Lung (tissue), 12 donors: Measurements from ENCODE around the gene PDZD8. TPM values are rescaled to one million over a fixed set of nuclear protein-coding genes. Genes with fewer than 3 reads are reported as not detected.
"Not testable (repeated sequence)": the region's sequence is repeated elsewhere in the genome, so short reads cannot be mapped to it uniquely, and the experiment has no call there.

Source experiments
- ATAC-seq: fragments of 200-7000 bp; cut with Tn5 transposase; one replicate; pipeline ENCODE4 v1.9.1; 2020; ENCODE audit warnings: moderate number of reproducible peaks; ENCODE audit not compliant: insufficient read depth, low FRiP score
- DNase-seq, 3 donors: peaks; one replicate each; pipeline ENCODE4 v3.0.0-alpha.2; 2013 to 2017
- H3K27ac ChIP-seq, 2 donors: one replicate each; pipeline ENCODE4 v1.5.1; 2013; ENCODE audit warnings: mild to moderate bottlenecking in 2 of 2, moderate library complexity in 2 of 2, control low read depth in 1 of 2, inconsistent platforms in 1 of 2, low read depth in 1 of 2, low read length in 1 of 2
- H3K27me3 ChIP-seq, 3 donors: one replicate each; pipeline ENCODE4 v1.5.1; 2013; ENCODE audit warnings: low read length in 2 of 3; ENCODE audit not compliant: control insufficient read depth in 3 of 3, insufficient read depth in 3 of 3
- H3K36me3 ChIP-seq, 4 donors: one replicate each; pipeline ENCODE4 v1.5.1; 2013; ENCODE audit warnings: low read length in 4 of 4, mild to moderate bottlenecking in 1 of 4, moderate library complexity in 1 of 4; ENCODE audit not compliant: control insufficient read depth in 4 of 4, insufficient read depth in 4 of 4
- H3K4me1 ChIP-seq, 5 donors: one replicate each; pipeline ENCODE4 v1.5.1; 2013; ENCODE audit warnings: low read length in 5 of 5, mild to moderate bottlenecking in 2 of 5, moderate library complexity in 1 of 5; ENCODE audit not compliant: control insufficient read depth in 5 of 5, insufficient read depth in 5 of 5
- H3K4me3 ChIP-seq: one replicate; pipeline ENCODE4 v1.5.1; 2013; ENCODE audit warnings: mild to moderate bottlenecking, control low read depth, moderate library complexity
- H3K9ac ChIP-seq, 2 donors: one replicate each; pipeline ENCODE4 v1.5.1; 2013; ENCODE audit warnings: low read length in 2 of 2, control low read depth in 1 of 2; ENCODE audit not compliant: insufficient read depth in 1 of 2
- H3K9me3 ChIP-seq, 4 donors: one replicate each; pipeline ENCODE4 v1.5.1; 2013; ENCODE audit warnings: low read length in 3 of 4, mild to moderate bottlenecking in 1 of 4, moderate library complexity in 1 of 4; ENCODE audit not compliant: control insufficient read depth in 4 of 4, insufficient read depth in 3 of 4
- CTCF ChIP-seq: IDR thresholded peaks from 2 replicates; pipeline ENCODE4 v1.5.1; 2012; ENCODE audit warnings: mild to moderate bottlenecking; ENCODE audit errors: control extremely low read depth, extremely low read depth
- WGBS, 2 donors: extraction: QIAGEN DNeasy Blood & Tissue Kit; methylation state at CpG; one replicate each; pipeline ENCODE4 v1.1.7; 2013; 5-methylcytosine and 5-hydroxymethylcytosine counted together
- polyA plus RNA-seq, 2 donors: library from polyadenylated mRNA; stranded (reverse); fragments of 200-250 nt; gene quantifications; one replicate each; pipeline ENCODE4 v1.2.1, GENCODE V29; 2013
- total RNA-seq, 2 donors: library from RNA; depleted of rRNA in 1 of 2; stranded (reverse); fragments of >200 nt in 1 of 2; gene quantifications; one replicate each; pipeline ENCODE4 v1.2.1, GENCODE V29; 2014 to 2021
- donor health status: control.
- donor health status: control.
- donor health status: Bipolar disorder and iron deficiency.
- donor health status: healthy.
- donor health status: DM: yes; HTN: yes; CAD: no.

PDZD8 gene
- total and polyA plus RNA-seq, 4 donors, result 3.7 to 32.0 (median 19.3) TPM

DNA sequence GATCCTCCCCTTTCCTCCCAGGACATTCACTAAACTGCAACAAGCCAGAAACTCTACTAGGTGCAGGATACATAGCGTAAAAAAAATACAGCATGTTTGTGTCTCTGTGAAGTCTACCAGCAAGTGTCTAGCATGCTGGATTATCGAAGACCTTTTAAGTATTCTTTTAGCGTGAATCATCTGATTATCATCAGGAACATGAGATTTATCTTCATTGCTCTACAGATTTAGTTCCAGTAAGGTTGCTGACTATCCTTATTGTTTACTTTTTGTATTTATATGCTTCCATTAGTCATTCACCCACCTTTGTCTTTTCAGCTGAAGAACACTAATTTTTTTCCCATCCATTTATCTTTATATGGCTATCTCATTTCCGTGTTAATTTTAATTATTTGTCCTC lies 62.8 kb downstream of the PDZD8 start:
- H3K9me3 ChIP-seq, result no peaks in the 10 kb centered on the region
- H3K4me3 ChIP-seq, result no peak overlapping the region
- WGBS, 2 donors, result 97 to 100% methylated on average over 4 of the region's 4 CpGs
- no peak for TF ChIP-seq CTCF
- ATAC-seq (no peak), DNase-seq (no peak)
- peaks cover 0 to 1% (median 0%) of the 10 kb centered on the region in 5 donors for H3K4me1 ChIP-seq
- H3K36me3 ChIP-seq, result peaks cover 0 to 6% (median 3%) of the 10 kb centered on the region in 4 donors
- H3K27me3 ChIP-seq, result no peaks in the 10 kb centered on the region
- no peak overlapping the region for H3K9ac ChIP-seq
- no peak overlapping the region for H3K27ac ChIP-seq

DNA sequence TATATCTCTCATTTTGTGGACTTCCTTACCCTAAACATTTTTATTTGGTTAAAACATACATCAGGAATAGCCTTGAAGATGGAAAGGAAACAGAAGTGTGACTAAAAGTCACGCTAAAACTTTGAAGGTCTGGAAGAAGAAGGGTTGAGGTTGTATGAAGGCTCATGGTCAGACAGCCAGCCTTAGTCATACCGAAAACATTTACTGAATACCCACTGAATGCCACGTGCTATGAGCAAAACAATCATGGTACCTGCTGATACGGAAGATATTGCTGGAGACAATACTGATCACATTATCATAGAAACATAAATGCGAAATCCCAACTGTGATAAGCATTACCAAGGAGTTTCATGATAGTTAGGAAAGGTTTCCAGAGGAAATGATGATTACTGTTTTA lies 64.0 kb downstream of the PDZD8 start:
- 95 to 96% methylated on average over 5 of the region's 5 CpGs for WGBS, 2 donors
- no peak for ATAC-seq
- no peak overlapping the region for H3K9ac ChIP-seq
- no peak for TF ChIP-seq CTCF
- DNase-seq, result no peak
- no peaks in the 10 kb centered on the region for H3K9me3 ChIP-seq
- no peak overlapping the region for H3K27ac ChIP-seq
- H3K36me3 ChIP-seq, result peaks cover 0 to 6% (median 3%) of the 10 kb centered on the region in 4 donors
- H3K27me3 ChIP-seq, result no peaks in the 10 kb centered on the region
- peaks cover 0 to 1% (median 0%) of the 10 kb centered on the region in 5 donors for H3K4me1 ChIP-seq
- no peak overlapping the region for H3K4me3 ChIP-seq

DNA sequence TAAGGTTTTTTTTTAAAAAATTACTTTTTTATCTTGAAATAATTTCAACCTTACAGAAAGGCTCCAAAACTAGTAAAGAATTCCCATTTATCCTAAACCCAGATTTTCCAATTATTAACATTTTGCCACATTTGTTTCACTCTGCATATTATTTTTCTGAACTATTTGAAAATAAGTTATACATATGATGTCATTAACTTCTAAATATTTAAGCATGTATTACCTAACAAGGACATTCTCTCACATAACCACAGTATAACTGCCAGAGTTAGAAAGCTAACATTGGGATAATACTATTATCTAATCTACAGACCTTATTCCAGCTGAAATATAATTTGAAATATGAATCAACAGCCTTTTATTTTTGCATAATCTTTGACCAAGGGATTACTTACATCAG lies 68.6 kb downstream of the PDZD8 start:
- H3K36me3 ChIP-seq, result peaks cover 0 to 2% (median under 1%) of the 10 kb centered on the region in 4 donors

GRCh38 chr10:117303451-117303850 lies 71.8 kb downstream of the PDZD8 start:
- not testable (repeated sequence) for H3K27ac ChIP-seq, DNase-seq, H3K4me1 ChIP-seq, ATAC-seq, H3K9ac ChIP-seq, H3K9me3 ChIP-seq, H3K27me3 ChIP-seq, H3K4me3 ChIP-seq, H3K36me3 ChIP-seq
- WGBS, 2 donors, result 97 to 98% methylated on average over 3 of the region's 3 CpGs

More for the DNA sequence above, 68.6 kb downstream of the PDZD8 start:
- no peak for TF ChIP-seq CTCF
- Histone ChIP-seq H3K4me1 (peaks cover 0 to under 1% (median 0%) of the 10 kb centered on the region in 5 donors), H3K9ac (no peak overlapping the region), H3K27ac (no peak overlapping the region), H3K9me3 (no peaks in the 10 kb centered on the region), H3K27me3 (no peaks in the 10 kb centered on the region), H3K4me3 (no peak overlapping the region)
- DNase-seq (no peak), ATAC-seq (no peak)
